HEK293T (cell line): ENCODE data around the gene SLC7A14.

Experiments
- ARNT ChIP-seq: fragments of 450-650 bp; IDR thresholded peaks from 2 replicates; pipeline ENCODE4 v1.6.1; 2017; ENCODE audit warnings: mild to moderate bottlenecking
- FOXA1 ChIP-seq: fragments of 450-650 bp; IDR thresholded peaks from 2 replicates; pipeline ENCODE4 v1.6.1; 2016; ENCODE audit warnings: mild to moderate bottlenecking
- FOXK2 ChIP-seq: fragments of 450-650 bp; IDR thresholded peaks from 2 replicates; pipeline ENCODE4 v1.6.1; 2016; ENCODE audit warnings: mild to moderate bottlenecking
- FOXM1 ChIP-seq: fragments of 450-650 bp; IDR thresholded peaks from 2 replicates; pipeline ENCODE4 v1.6.1; 2017; ENCODE audit warnings: mild to moderate bottlenecking, borderline replicate concordance
- HDGF ChIP-seq: fragments of 450-650 bp; IDR thresholded peaks from 2 replicates; pipeline ENCODE4 v1.6.1; 2017; ENCODE audit warnings: antibody characterized with exemption, borderline replicate concordance
- L3MBTL2 ChIP-seq: fragments of 450-650 bp; conservative IDR thresholded peaks from 2 replicates; pipeline ENCODE4 v1.6.1; 2016; ENCODE audit warnings: mild to moderate bottlenecking
- NFRKB ChIP-seq: fragments of 450-650 bp; IDR thresholded peaks from 2 replicates; pipeline ENCODE4 v1.6.1; 2016; ENCODE audit warnings: mild to moderate bottlenecking, moderate library complexity
- PKNOX1 ChIP-seq: fragments of 450-650 bp; IDR thresholded peaks from 2 replicates; pipeline ENCODE4 v1.6.1; 2016
- SP1 ChIP-seq: fragments of 450-650 bp; IDR thresholded peaks from 2 replicates; pipeline ENCODE4 v1.6.1; 2017
- SUZ12 ChIP-seq: fragments of 450-650 bp; IDR thresholded peaks from 2 replicates; pipeline ENCODE4 v1.6.1; 2016; ENCODE audit warnings: mild to moderate bottlenecking

GRCh38 chr3:170477395-170477794 is 108.5 kb downstream of the SLC7A14 start:
- no peak for TF ChIP-seq FOXK2
- no peak for TF ChIP-seq L3MBTL2
- TF ChIP-seq FOXM1 = no peak
- no peak for TF ChIP-seq SP1
- no peak for TF ChIP-seq SUZ12
- no peak for TF ChIP-seq HDGF
- no peak for TF ChIP-seq FOXA1
- TF ChIP-seq NFRKB = no peak
- TF ChIP-seq ARNT = no peak
- TF ChIP-seq PKNOX1 = no peak
